ENCODE data around the gene CD96. TPM values are rescaled to one million over a fixed set of nuclear protein-coding genes. Genes with fewer than 3 reads are reported as not detected.

CD96 gene
- total RNA-seq, result under 0.01 TPM in 2 replicates

GRCh38 chr3:111541911-111542483 is at the start of gene CD96:
CD96 (plus strand) TSS chr3:111542197; CDS start chr3:111542249, 52 bp downstream.

GRCh38 chr3:111595232-111595631 is 53.2 kb downstream of the CD96 start, which contains the start of gene ZBED2:
ZBED2 (minus strand) TSS chr3:111595346; CDS start chr3:111594201, 1,145 bp downstream.

Other genes starting within 250 kb of the CD96 start
- gene ZBED2, start 53.1 kb downstream of the CD96 start, total RNA-seq, result under 0.01 TPM in 1 of 2 replicates, not detected in the other
- 0.09 and 0.16 TPM in 2 replicates for gene PLCXD2, start 132.5 kb downstream of the CD96 start, total RNA-seq

Measured in bronchial smooth muscle cell (primary cell).